Calu3 (cell line): ENCODE measurements around the gene FAM13C. TPM values are rescaled to one million over a fixed set of nuclear protein-coding genes. Genes with fewer than 3 reads are reported as not detected.

Source experiments
- BruUV-seq: library from RNA; stranded (reverse); fragments of 400-500 nt; replicated peaks from 2 replicates; lab custom pipeline; 2021; lab: Mats Ljungman, UMichigan
- CTCF ChIA-PET: fragments of 300-600 bp; sonication (Branson Sonifier 250); formaldehyde crosslinking; loops from one replicate; lab custom pipeline; 2022; ENCODE audit warnings: antibody characterized with exemption; lab: Charles Lee
- DNase-seq: peaks from one replicate; pipeline ENCODE4 v3.0.0; 2022
- H3K27ac Mint-ChIP-seq: one replicate; pipeline ENCODE4 v1.8.0; 2022; ENCODE audit warnings: mixed read lengths; ENCODE audit not compliant: unreplicated experiment
- H3K27me3 Mint-ChIP-seq: one replicate; pipeline ENCODE4 v1.8.0; 2022; ENCODE audit warnings: mixed read lengths; ENCODE audit not compliant: unreplicated experiment
- H3K36me3 Mint-ChIP-seq: one replicate; pipeline ENCODE4 v1.8.0; 2022; ENCODE audit warnings: mild to moderate bottlenecking, moderate library complexity, mixed read lengths; ENCODE audit not compliant: insufficient read depth, unreplicated experiment
- H3K4me1 Mint-ChIP-seq: one replicate; pipeline ENCODE4 v1.8.0; 2022; ENCODE audit warnings: mild to moderate bottlenecking, low read depth, mixed read lengths; ENCODE audit not compliant: unreplicated experiment
- H3K4me3 Mint-ChIP-seq: one replicate; pipeline ENCODE4 v1.8.0; 2022; ENCODE audit warnings: mild to moderate bottlenecking, low read depth, moderate library complexity, mixed read lengths; ENCODE audit not compliant: unreplicated experiment
- H3K9me3 Mint-ChIP-seq: one replicate; pipeline ENCODE4 v1.8.0; 2022; ENCODE audit warnings: low read depth, mixed read lengths; ENCODE audit not compliant: unreplicated experiment
- CTCF ChIP-seq: fragments of 200-600 bp; IDR thresholded peaks from one replicate; pipeline ENCODE4 v1.8.0; 2022; ENCODE audit warnings: antibody characterized with exemption; ENCODE audit not compliant: unreplicated experiment
- intact Hi-C: fragments of 100-400 bp; cut with micrococcal nuclease; formaldehyde crosslinking; loops from one replicate; pipeline ENCODE4 v1.10.0; 2022; ENCODE audit not compliant: unreplicated experiment
- total RNA-seq: library from RNA; stranded (reverse); gene quantifications from 2 replicates; pipeline ENCODE4 v1.2.3, GENCODE V29; 2022

Gene FAM13C
- total RNA-seq, 1 experiment from 2014 or later = not detected

- peaks cover 55% of the 10 kb centered on the region for H3K27me3 Mint-ChIP-seq
- H3K4me1 Mint-ChIP-seq = no peaks in the 10 kb centered on the region
- CTCF ChIA-PET = no interaction called here
- H3K27ac Mint-ChIP-seq = no peak overlapping the region
- no TSS peak for BruUV-seq
- H3K4me3 Mint-ChIP-seq = no peak overlapping the region
- intact Hi-C loops = no loop called here
- DNase-seq = no peak
- no peaks in the 10 kb centered on the region for H3K36me3 Mint-ChIP-seq
- no peak for TF ChIP-seq CTCF
- H3K9me3 Mint-ChIP-seq = no peaks in the 10 kb centered on the region
Measured at GRCh38 chr10:59255463-59255862, 106.9 kb downstream of the FAM13C start.

- Mint-ChIP-seq H3K4me3 (no peak overlapping the region), H3K4me1 (no peaks in the 10 kb centered on the region), H3K36me3 (no peaks in the 10 kb centered on the region), H3K27ac (no peak overlapping the region), H3K27me3 (peaks cover 76% of the 10 kb centered on the region), H3K9me3 (no peaks in the 10 kb centered on the region)
- intact Hi-C loops = no loop called here
- no peak for DNase-seq
- BruUV-seq = no TSS peak
- CTCF ChIA-PET = no interaction called here
- TF ChIP-seq CTCF = no peak
Measured at GRCh38 chr10:59252491-59252890, 109.9 kb downstream of the FAM13C start.

GRCh38 chr10:59245686-59246085 is 116.7 kb downstream of the FAM13C start:
- TF ChIP-seq CTCF = no peak
- DNase-seq = no peak
- H3K4me1 Mint-ChIP-seq = no peaks in the 10 kb centered on the region
- CTCF ChIA-PET = no interaction called here
- BruUV-seq = no TSS peak
- no peaks in the 10 kb centered on the region for H3K36me3 Mint-ChIP-seq
- H3K27me3 Mint-ChIP-seq = peaks cover 82% of the 10 kb centered on the region
- H3K4me3 Mint-ChIP-seq = no peak overlapping the region
- intact Hi-C loops = no loop called here
- H3K27ac Mint-ChIP-seq = no peak overlapping the region
- no peaks in the 10 kb centered on the region for H3K9me3 Mint-ChIP-seq

GRCh38 chr10:59244871-59245270 is 117.5 kb downstream of the FAM13C start:
- Mint-ChIP-seq H3K36me3 (no peaks in the 10 kb centered on the region), H3K4me3 (no peak overlapping the region), H3K9me3 (no peaks in the 10 kb centered on the region), H3K4me1 (no peaks in the 10 kb centered on the region), H3K27me3 (peaks cover 73% of the 10 kb centered on the region), H3K27ac (no peak overlapping the region)
- BruUV-seq = no TSS peak
- intact Hi-C loops = no loop called here
- no peak for DNase-seq
- TF ChIP-seq CTCF = no peak
- CTCF ChIA-PET = no interaction called here
